Activated CD8-positive, alpha-beta memory T cell treated with anti-CD3 and anti-CD28 coated beads, Interleukin-2, amount 50 U/mL, for 1 hour (primary cell): ENCODE data around the gene ABHD17B.

Experiments used
- DNase-seq: peaks from one replicate; pipeline ENCODE4 v3.0.0-alpha.2; 2020; ENCODE audit errors: extremely low read depth

ABHD17B gene

DNA sequence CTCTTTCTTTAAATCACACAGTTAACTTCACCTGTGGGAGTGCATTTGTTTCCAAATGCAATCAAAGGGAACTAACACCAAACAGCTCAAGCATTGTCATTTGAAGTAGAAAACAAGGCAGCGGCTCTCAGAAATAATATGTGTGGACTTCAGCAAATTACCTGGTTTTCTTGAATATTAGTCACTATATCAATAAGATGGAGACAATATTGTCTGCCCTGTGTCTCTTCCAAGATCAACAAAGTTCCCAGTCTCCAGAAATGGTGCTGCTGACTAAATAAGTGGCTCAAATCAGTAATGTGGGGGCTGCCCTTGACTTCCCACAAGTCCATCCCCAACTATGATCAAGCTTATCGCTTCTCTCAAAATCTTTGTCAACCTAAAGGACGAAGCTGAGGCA is 89.6 kb downstream of the ABHD17B start:
- DNase-seq, result no peak

DNA sequence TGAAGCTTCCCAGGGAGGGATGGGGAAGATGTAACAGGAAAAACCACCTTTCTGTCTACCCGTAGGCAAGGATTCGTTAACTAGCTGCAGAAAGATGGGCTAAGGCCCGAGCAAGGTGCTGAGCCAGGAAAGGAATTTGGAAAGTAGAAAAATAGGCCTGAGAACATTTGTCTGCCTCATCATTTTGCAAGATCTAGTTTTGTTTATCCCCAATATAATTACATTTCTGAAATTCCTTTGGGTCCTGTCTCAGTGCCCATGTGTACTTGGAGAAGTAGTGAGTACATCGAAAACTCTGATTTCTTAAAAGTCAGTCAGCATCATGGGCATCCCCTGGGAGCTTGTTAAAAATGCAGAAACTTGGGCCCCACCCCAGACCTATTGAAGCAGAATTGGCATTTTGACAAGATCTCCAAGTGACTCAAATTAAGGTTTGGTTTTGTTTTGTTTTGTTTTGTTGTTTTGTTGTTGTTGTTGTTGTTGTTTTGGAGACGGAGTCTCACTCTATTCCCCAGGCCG is 90.5 kb downstream of the ABHD17B start:
- DNase-seq, result no peak

DNA sequence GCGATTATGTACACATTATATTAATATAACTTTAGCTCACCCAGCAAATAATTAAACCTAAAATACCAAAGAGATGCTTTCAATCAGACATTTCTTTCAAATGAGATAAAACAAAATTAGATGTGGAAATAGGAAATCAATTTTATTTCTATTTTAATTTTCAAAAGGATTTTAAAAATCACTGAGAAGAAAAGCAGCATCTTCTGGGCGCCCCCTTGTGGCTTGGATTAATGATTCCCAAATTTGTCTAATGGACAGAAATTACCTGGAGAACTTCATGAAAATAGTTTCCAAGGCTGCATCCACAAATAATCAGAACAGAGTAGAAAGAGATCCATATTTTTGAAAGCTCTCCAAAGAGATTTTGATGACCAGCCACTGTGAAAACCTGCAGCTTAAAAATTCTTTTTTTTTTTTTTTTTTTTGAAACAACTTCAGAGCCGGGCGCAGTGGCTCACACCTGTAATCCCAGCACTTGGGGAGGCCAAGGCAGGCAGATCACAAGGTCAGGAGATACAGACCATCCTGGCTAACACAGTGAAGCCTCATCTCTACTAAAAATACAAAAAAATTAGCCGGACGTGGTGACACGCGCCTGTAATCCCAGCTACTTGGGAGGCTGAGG is 91.8 kb downstream of the ABHD17B start:
- DNase-seq, result no peak

DNA sequence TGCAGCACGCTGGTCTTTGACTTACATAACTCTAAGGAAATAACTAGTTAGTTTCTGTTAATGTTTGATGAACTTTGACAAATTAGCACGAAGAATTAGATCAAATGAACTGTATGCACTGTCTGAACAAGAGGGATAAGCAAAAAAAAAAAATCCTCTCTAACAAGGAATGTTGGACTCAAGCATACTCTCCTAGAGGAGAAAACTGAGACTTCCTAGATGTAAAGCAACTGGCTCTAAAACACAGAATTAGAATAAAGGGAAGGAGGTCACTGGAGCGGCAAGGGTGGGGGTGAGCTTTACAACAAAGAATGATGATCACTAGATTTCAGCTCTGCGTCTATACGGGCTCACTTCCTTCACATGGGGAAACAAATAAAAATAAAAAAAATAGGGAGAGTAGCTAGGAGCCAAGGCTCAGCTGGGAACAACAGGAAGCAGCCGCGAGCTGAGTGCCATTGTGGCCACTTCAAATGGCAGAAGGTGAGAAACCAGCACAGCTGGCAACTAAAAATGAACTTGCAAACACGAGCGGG is 94.0 kb downstream of the ABHD17B start:
- no peak for DNase-seq
